HG03378 (cell line): ENCODE measurements around the gene SEC24D.

ENCODE experiments used
- ATAC-seq: cut with Tn5 transposase; IDR thresholded peaks from one replicate; pipeline ENCODE4 v1.9.1; 2021; ENCODE audit warnings: mild to moderate bottlenecking, moderate library complexity; ENCODE audit not compliant: unreplicated experiment

Gene SEC24D

DNA sequence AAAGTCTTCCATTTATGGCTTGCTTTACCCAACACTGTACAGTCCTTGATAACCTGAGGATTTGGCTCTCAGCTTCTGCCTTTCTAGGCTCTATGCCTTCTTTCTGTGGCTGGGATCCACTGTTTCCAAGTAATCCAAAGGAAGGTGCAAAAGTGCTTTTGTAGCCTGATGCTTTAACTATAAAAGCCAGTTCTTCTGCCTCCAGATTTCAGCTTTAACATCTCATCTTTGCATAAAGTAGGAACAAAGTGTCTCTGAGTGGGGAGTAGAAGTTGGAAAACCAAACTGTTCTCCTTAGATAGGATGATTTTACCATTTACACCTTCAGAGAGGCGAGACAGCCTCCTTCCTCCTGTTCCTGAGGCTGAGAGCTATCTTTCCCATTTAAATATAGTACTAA is 11.1 kb upstream of the SEC24D start:
- no peak for ATAC-seq

- no peak for ATAC-seq
Measured at GRCh38 chr4:118845552-118846050, 9.7 kb upstream of the SEC24D start.

- peak; percentile 48 for ATAC-seq
Measured at GRCh38 chr4:118843237-118843636, 7.3 kb upstream of the SEC24D start.

DNA sequence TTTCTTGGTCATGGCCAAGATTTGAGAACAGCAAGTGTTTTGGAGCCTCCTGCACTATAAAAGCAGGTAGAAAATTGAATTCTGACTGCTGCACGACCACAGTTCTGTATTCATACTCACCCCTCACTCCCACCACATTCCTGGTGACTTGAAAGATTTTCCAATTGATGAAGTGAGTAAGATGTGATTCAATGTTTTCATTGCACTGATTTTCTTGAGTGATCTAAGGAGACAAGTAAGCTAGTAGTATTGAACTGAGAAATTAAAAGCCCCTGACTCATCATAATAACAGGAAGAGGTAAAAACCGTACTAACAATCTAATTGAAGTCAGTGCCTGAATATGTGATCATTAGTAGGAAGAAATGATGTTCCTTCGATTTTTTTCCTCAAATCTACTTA is 6.1 kb upstream of the SEC24D start:
- ATAC-seq, result no peak

GRCh38 chr4:118839221-118839927 is 3.4 kb upstream of the SEC24D start:
- ATAC-seq, result no peak

DNA sequence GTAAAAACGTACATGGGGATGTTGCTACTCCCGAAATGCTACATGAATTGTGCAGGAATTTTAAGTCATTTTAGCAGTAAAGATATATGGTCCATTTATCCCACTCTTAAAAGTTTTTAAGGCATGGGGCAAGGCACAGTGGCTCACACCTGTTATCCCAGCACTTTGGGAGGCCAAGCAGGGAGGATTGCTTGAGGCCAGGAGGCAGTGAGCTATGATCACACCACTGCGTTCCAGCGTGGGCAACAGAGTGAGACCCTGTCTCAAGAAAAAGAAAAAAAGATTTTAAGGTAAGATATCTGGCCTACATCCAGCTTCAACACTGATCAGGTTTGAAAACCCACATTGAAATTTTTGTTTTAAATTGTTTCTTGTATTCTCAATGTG is 1.2 kb upstream of the SEC24D start:
- ATAC-seq, result no peak

DNA sequence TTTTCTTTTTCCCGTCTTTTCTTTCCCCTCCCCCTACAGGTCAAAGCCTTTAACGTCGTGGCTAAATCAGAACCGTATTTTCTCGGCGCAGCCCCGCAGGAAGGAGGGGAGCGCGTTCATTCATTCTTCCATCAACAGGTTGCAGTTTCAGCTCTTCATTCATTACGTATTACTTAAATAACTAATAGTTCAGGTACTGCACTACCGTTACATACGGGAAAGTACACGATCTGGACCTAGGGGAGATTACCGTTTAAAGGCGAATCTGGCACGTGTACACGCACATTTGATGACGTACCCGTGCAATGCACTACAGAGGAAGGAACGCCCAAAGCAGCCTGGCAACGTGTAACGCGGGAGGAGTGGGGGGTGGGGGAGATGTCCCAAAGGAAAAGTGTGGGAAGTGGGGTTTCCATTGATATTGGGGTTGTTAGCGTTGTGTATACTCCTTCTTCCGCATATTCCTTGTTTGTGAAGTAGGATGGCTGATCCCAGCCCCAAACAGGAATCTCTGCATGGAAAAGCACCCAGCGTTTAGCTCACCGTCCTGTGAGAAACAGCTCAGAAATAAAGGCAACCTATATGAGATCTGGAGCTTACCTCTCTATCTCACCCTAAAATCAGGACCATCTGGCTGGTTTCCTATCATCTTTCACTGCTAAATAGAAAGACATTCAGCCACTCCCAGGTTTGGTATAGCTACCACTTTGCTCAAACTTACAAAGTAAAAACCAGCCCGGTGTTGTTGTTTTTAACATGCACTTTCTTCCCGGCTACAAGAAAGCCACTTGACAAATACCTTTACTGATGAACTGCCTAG is 585 bp upstream of the SEC24D start:
- ATAC-seq, result peak; percentile 36

DNA sequence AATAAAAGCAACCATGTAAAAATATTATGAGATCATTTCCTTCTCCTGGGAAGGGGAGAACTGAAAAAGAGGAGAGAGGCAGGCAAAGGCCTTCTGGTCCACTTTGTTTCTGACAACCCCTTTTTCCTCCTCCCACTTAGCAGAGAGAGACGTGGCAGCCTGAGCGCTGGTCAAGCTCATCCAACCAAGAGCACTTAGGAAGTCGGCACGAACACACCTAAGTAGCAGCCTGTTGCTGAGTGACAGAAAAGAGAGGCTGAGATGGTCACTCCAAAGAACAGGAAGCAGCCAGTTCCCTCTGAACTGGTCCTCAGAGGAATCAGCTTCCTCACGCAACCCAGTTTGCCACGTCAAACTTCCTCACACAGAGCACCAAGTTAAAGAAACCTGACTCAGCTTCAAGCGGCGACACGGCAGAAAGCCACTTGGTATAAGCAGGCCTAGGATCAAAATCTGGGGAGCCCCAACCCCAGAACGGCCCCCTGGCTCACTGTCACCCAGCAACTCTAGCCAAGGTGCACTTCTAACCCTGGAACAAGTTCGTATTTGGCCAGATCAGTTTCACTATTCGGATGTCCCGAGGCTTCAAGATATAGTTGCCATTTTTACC is 861 bp downstream of the SEC24D start:
- peak; percentile 71 for ATAC-seq

- ATAC-seq, result no peak
Measured at GRCh38 chr4:118834070-118834469, 1.9 kb downstream of the SEC24D start.

GRCh38 chr4:118833192-118833820 is 2.6 kb downstream of the SEC24D start:
- no peak for ATAC-seq

DNA sequence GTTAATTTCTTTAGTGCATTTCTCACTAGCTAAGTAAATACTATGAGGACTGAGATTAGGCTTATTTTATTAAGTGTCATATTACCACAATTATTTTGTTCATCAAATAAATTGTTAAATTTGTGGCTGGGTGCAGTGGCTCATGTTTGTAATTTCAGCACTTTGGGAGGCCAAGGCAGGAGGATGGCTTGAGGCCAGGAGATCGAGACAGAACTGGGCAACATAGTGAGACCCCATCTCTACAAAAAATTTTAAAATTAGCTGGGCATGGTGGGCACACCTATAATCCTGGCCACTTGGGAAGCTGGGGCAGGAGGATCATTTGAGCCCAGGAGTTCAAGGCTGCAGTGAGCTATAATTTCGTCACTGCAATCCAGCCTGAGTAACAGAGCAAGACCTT is 6.8 kb downstream of the SEC24D start:
- ATAC-seq, result no peak

DNA sequence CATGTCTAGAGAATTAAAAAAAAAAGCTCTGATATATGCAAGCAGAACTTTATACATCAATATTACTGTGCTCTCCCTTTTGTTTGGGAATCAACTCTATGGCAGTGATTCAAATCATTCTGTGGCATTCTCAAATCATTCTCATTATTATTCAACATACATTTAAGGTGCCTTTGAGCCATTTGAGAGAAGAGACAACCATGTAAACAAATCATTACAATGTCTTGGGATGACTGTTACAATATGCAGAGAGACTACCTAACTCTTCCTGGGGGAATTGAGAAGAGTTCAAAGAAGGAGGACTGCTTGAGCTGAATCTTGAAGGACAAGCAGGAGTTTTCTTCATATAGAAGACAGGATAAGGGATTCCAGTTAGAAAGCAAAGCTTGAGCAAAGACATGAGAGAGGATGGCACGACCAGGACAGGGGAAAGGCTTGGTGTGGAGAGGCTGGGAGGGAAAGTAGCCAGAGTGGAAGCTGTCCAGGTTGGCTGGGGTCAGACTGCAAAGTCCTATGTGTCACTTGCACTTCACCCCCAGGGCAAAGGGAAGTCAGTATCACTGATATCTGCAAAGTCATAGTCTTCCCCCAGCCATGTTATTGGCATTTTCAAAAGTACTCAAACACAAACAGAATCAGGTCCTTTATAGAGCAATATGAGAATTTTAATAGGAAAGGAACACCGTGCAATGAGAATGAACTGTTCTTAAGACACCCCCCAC is 9.0 kb downstream of the SEC24D start:
- peak; percentile 61 for ATAC-seq

GRCh38 chr4:118825799-118826198 is 10.1 kb downstream of the SEC24D start:
- ATAC-seq, result peak; percentile 70

DNA sequence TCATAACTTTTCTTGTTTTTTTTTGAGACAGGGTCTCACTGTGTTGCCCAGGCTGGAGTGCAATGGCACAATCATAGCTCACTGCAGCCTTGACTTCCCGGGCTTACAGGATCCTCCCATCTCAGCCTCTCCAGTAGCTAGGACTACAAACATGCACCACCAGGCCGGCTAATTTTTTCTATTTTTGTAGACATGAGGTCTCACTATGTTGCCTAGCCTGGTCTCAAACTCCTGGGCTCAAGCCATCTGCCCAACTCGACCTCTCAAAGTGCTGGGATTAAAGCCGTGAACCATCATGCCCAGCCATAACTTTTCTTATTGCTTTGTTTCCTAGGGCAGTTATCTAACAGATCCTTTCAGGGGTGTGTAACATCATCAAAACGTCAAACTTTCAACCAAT is 11.8 kb downstream of the SEC24D start:
- no peak for ATAC-seq

GRCh38 chr4:118823471-118823870 is 12.5 kb downstream of the SEC24D start:
- ATAC-seq, result no peak

DNA sequence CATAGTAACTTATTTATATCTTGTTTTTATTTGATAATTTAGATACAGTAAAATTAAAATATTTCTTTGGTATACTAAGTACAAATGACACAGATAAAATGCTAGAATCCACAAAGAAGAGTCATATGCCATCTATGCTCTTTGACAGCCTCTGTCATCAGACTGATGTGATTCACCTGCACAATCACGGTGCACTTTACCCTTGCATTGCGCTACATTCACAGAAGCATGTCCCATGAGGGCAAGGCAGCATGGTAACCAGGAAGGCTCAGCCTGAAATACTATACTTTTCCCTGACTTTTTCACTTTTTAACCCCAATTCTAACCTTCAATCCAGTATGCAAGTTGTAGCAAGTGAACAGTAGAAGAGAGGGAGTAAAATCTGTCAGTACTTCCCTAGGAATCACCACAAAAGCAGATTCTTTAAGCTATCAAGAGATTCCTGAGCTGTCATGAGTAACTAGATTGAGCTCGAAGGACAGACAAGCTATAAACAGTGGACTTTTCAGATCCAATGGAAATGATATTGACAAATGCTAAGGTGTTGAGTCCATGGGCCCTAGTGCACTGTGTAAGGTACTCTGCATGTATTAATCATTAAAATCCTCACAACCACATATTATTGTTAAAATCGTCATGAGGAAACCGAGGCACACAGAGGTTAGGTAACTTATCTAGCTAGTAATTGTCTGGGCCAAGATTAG is 14.2 kb downstream of the SEC24D start:
- no peak for ATAC-seq

GRCh38 chr4:118817178-118817930 is 18.6 kb downstream of the SEC24D start:
- no peak for ATAC-seq

DNA sequence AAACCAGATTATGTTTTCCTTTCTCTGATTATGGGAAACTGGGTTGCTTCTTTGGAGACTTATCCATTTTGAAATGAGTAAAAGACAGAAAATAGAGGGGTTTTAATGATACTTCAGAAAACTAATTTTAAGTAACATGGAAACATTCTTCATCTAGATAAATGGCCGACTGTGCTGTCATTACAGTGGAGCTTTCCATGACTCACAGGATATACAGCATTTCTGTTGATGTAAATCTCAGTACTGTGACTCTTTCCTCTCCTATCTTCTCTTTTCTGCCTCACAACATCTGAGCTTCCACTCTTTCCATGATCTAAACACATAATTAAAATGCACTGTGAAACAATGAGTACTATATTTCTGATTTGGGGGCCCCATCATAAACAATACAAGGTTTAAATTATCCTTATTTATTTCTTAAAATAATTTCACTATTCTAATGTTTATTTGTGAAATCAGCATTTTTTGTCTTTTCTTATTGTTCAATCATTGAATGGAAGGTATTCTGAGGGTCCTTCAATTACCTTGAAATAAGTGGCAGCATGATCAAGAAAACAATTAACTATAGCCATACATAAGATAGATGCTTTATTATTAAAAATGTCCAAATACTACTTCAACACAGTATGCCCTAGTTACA is 19.3 kb downstream of the SEC24D start:
- ATAC-seq, result no peak

GRCh38 chr4:118814891-118815290 is 21.0 kb downstream of the SEC24D start:
- no peak for ATAC-seq
